GM23248 (cell line): ENCODE measurements around the gene ODC1. TPM values are rescaled to one million over a fixed set of nuclear protein-coding genes. Genes with fewer than 3 reads are reported as not detected.

Source experiments
- DNase-seq: peaks from one replicate; pipeline ENCODE4 v3.0.0-alpha.2; 2015
- H2AFZ ChIP-seq: fragments of 200-600 bp; sonication (generic); 2 replicates; pipeline ENCODE4 v1.6.1; 2016; ENCODE audit warnings: antibody characterized with exemption
- H3F3A ChIP-seq: fragments of 200-600 bp; sonication (generic); 2 replicates; pipeline ENCODE4 v1.6.1; 2016; ENCODE audit warnings: mild to moderate bottlenecking, antibody characterized with exemption, mixed run types; ENCODE audit not compliant: insufficient read depth
- H3K27ac ChIP-seq: fragments of 200-600 bp; sonication (generic); 2 replicates; pipeline ENCODE4 v1.5.1; 2016; ENCODE audit warnings: mild to moderate bottlenecking
- H3K27me3 ChIP-seq: fragments of 200-600 bp; sonication (generic); replicated peaks from 2 replicates; pipeline ENCODE4 v1.6.1; 2016; ENCODE audit warnings: mild to moderate bottlenecking; ENCODE audit not compliant: insufficient read depth
- H3K36me3 ChIP-seq: fragments of 200-600 bp; sonication (generic); 2 replicates; pipeline ENCODE4 v1.6.1; 2016; ENCODE audit warnings: low read depth, mild to moderate bottlenecking
- H3K4me1 ChIP-seq: fragments of 200-600 bp; sonication (generic); 2 replicates; pipeline ENCODE4 v1.6.1; 2016; ENCODE audit warnings: mild to moderate bottlenecking; ENCODE audit not compliant: insufficient read depth
- H3K4me2 ChIP-seq: fragments of 200-600 bp; sonication (generic); one replicate; pipeline ENCODE4 v1.6.1; 2016; ENCODE audit warnings: mild to moderate bottlenecking; ENCODE audit not compliant: unreplicated experiment
- H3K4me3 ChIP-seq: fragments of 200-600 bp; sonication (generic); 2 replicates; pipeline ENCODE4 v1.5.1; 2016; ENCODE audit warnings: mild to moderate bottlenecking
- H3K79me2 ChIP-seq: fragments of 200-600 bp; sonication (generic); 2 replicates; pipeline ENCODE4 v1.6.1; 2016; ENCODE audit warnings: mild to moderate bottlenecking; ENCODE audit not compliant: insufficient read depth
- H3K9ac ChIP-seq: fragments of 200-600 bp; sonication (generic); 2 replicates; pipeline ENCODE4 v1.6.1; 2016; ENCODE audit warnings: mild to moderate bottlenecking
- H3K9me2 ChIP-seq: fragments of 200-600 bp; sonication (generic); 2 replicates; pipeline ENCODE4 v1.6.1; 2016; ENCODE audit warnings: mixed run types, mild to moderate bottlenecking, moderate library complexity; ENCODE audit not compliant: insufficient read depth
- H3K9me3 ChIP-seq: fragments of 200-600 bp; sonication (generic); one replicate; pipeline ENCODE4 v1.6.1; 2017; ENCODE audit warnings: low read depth
- H4K20me1 ChIP-seq: fragments of 200-600 bp; sonication (generic); 2 replicates; pipeline ENCODE4 v1.6.0; 2016; ENCODE audit not compliant: insufficient read depth
- EZH2 ChIP-seq: fragments of 200-600 bp; sonication (generic); IDR thresholded peaks from 2 replicates; pipeline ENCODE4 v1.6.1; 2018; ENCODE audit warnings: antibody characterized with exemption, mild to moderate bottlenecking; ENCODE audit not compliant: insufficient read depth, poor library complexity, severe bottlenecking
- EZH2phosphoT487 ChIP-seq: fragments of 200-600 bp; sonication (generic); IDR thresholded peaks from 2 replicates; pipeline ENCODE4 v1.6.1; 2018; ENCODE audit warnings: antibody characterized with exemption, moderate library complexity, mild to moderate bottlenecking, low read depth; ENCODE audit not compliant: insufficient read depth
- WGBS, 2 experiments: methylation state at CpG; one replicate each; pipeline ENCODE4 v1.1.6; 2015 to 2017; ENCODE audit warnings: low lambda C conversion rate in 2 of 2, low coverage in 1 of 2; ENCODE audit errors: missing lambda C conversion rate in 2 of 2; 5-methylcytosine and 5-hydroxymethylcytosine counted together
- in situ Hi-C: fragments of 300-500 bp; cut with MboI; formaldehyde crosslinking; loops from 2 replicates; pipeline ENCODE4 v1.15.0; 2020
- polyA plus RNA-seq: library from polyadenylated mRNA; unstranded; fragments of >200 nt; fragmentation: Nextera tagmentation; extraction: Ambion mirVana; gene quantifications from 2 replicates; pipeline ENCODE4 v1.2.1, GENCODE V29; 2016
- total RNA-seq: library from RNA; depleted of rRNA; stranded (reverse); fragments of >200 nt; shearing (Covaris generic); gene quantifications from 2 replicates; pipeline ENCODE4 v1.2.3, GENCODE V29; 2014

ODC1 gene
- total and polyA plus RNA-seq, 2 experiments from 2014 or later: 58.3 to 106 TPM

DNA sequence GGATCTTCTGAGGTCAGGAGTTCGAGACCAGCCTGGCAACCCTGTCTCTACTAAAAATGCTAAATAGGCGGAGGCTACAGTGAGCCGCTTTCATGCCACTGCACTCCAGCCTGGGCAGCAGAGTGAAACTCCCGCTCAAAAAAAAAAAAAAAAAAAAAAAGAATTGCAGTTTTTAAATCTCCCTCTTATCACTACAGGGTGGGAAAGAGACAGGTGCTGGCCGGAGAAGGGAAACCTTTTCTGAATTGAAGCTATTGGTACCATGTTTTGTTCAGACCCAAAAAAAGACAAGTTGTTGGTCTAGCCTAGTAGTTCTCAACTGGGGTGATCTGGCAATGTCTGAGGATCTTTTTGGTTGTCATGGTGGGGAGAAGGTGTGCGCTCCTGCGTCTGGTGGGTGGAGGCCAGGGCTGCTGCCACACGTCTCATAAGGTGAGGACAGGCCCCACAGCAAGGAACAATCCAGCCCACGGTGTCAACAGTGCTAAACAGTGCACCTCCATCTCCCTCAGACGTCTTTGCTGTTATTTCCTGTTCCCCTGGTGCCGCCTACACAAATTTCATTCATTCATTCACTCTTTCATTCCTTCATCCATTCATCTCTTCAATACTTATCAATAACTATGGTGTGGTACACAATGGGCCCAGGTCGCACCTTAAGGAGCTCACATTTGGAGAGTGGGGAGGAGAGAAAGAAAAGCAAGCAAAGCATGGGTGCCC lies 28.8 kb upstream of the ODC1 start:
- no peak for DNase-seq
- Histone ChIP-seq H3K9ac (no peak overlapping the region), H3K9me3 (no peaks in the 10 kb centered on the region), H3K79me2 (no peaks in the 10 kb centered on the region), H3K4me1 (no peaks in the 10 kb centered on the region), H3K27me3 (0 out of 2 replicates have a peak, but pooled peaks cover 3% of the 10 kb centered on the region), H3F3A (no peaks in the 10 kb centered on the region), H3K4me2 (no peak overlapping the region), H3K9me2 (no peaks in the 10 kb centered on the region), H4K20me1 (no peaks in the 10 kb centered on the region), H3K4me3 (no peak overlapping the region), H2AFZ (no peak overlapping the region), H3K27ac (no peak overlapping the region), H3K36me3 (no peaks in the 10 kb centered on the region)
- in situ Hi-C loops: no loop called here
- no peak for TF ChIP-seq EZH2phosphoT487
- TF ChIP-seq EZH2: no peak
- whole genome bisulfite sequencing, 2 experiments: 85 to 89% methylated on average over 11 to 12 of the region's 12 CpGs

DNA sequence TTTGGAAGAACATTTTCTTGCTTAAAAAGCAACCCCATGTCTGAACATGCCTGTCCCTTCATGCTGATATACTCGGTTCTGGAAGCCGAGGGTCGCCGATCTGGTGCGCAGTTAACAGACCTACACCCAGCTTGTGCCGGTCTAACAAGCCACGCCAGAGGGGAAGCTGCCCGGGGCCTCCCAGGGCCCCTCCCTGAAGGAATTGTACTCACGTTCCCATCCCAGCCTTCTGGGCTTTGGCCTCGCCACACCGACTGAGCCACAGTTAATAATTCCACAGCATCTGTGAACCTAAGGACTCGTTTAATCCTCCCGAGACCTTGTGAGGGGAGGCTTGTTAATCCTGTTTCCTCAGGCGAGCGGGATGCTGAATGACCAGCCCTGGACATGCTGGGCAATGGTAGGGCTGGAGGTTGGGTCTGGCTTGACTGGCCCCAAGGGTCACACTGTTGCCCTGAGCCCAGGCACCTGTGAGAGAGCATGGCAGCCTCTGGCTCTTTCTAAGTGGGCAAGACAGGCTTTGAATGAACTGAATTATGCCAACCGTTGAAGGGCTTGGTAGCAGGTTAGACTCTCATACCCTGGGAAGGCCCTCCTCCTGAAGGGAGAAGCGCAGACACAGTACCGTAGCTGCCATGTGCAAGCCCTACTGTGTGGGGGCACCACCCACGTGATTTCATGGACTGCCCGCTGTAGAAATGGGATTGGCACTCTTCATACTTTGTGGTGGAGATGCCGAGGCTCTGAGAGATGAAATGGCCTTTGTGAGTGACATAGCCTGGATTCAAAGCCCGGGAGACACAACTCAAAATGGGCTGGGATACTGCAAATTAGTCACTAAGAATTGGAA lies 27.9 kb upstream of the ODC1 start:
- TF ChIP-seq EZH2phosphoT487 (no peak), EZH2 (no peak)
- H3K9me2 ChIP-seq: no peaks in the 10 kb centered on the region
- H4K20me1 ChIP-seq: no peaks in the 10 kb centered on the region
- no peak overlapping the region for H3K9ac ChIP-seq
- no peak overlapping the region for H3K4me2 ChIP-seq
- H2AFZ ChIP-seq: no peak overlapping the region
- H3F3A ChIP-seq: no peaks in the 10 kb centered on the region
- no peaks in the 10 kb centered on the region for H3K27me3 ChIP-seq
- DNase-seq: no peak
- H3K4me1 ChIP-seq: no peaks in the 10 kb centered on the region
- H3K27ac ChIP-seq: no peak overlapping the region
- H3K9me3 ChIP-seq: no peaks in the 10 kb centered on the region
- in situ Hi-C loops: no loop called here
- H3K36me3 ChIP-seq: no peaks in the 10 kb centered on the region
- no peaks in the 10 kb centered on the region for H3K79me2 ChIP-seq
- WGBS, 2 experiments: 77 to 83% methylated on average over 22 of the region's 22 CpGs
- no peak overlapping the region for H3K4me3 ChIP-seq

DNA sequence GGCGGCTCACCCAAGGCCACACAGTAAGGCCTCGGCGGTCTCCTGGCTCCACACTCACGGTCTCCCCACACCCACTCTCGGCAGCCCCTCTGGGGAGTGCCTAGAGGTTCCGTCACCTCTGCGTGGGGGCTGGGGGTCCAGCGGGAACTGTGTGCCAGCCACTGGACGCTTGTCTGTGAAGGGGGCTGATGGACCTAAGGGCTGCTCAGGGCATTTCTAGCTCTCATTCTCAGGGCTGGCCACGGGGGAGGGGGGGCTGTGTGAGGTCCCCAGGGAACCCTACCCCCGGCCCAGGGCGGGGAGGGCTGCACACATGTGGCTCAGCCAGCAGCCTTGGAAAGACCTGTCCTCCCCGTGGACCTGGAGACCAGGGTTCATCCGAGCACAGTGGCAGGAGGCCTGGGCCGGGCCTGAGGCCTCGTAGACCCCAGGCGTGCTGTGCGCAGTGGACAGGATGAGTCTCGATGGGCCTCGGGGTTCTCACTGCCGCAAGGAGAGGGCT lies 27.1 kb upstream of the ODC1 start:
- Histone ChIP-seq H4K20me1 (no peaks in the 10 kb centered on the region), H3K27me3 (no peaks in the 10 kb centered on the region), H3K36me3 (no peaks in the 10 kb centered on the region), H3K9me3 (no peaks in the 10 kb centered on the region), H3K9ac (no peak overlapping the region), H3F3A (no peaks in the 10 kb centered on the region), H3K9me2 (no peaks in the 10 kb centered on the region), H3K4me3 (no peak overlapping the region), H3K79me2 (no peaks in the 10 kb centered on the region), H3K4me2 (no peak overlapping the region), H2AFZ (no peak overlapping the region), H3K4me1 (no peaks in the 10 kb centered on the region), H3K27ac (no peak overlapping the region)
- TF ChIP-seq EZH2: no peak
- no peak for TF ChIP-seq EZH2phosphoT487
- in situ Hi-C loops: no loop called here
- WGBS, 2 experiments: 77% methylated on average over 19 to 21 of the region's 21 CpGs
- DNase-seq: no peak

DNA sequence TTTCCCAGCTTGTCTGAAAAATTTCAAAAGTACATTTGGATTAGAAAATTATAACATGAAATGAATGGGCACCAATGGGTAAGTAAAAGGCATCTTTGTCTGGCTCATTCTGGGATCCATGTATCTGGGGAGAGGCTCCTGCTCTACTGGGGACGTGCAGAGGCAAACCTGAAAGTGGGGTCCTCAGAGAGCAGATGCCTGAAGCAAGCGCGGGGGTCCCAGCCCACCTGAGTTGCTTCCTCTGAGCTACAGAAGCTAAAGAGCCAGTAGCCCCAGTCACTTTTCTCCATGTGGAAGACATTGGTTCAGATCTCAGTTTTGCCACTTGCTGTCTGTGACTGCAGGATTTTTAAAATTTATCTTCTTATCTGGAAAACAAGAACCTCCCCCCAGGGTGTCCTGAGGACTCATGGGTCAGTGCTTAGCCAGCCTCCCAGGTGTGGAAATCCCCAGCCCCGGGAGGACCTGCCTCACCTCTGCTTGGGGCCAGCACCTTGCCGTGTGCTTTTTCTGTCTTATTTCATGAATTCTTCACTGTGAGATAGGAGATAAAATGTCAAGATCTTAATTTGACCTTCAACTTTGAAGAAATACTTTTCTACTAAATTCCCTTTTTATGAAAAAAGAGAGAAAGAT lies 25.1 kb upstream of the ODC1 start:
- DNase-seq: no peak
- H3K4me3 ChIP-seq: no peak overlapping the region
- H3K9me2 ChIP-seq: no peaks in the 10 kb centered on the region
- H3K4me2 ChIP-seq: no peak overlapping the region
- no peaks in the 10 kb centered on the region for H3K4me1 ChIP-seq
- no peaks in the 10 kb centered on the region for H3F3A ChIP-seq
- H3K79me2 ChIP-seq: no peaks in the 10 kb centered on the region
- no peaks in the 10 kb centered on the region for H3K36me3 ChIP-seq
- no peak overlapping the region for H3K27ac ChIP-seq
- H4K20me1 ChIP-seq: no peaks in the 10 kb centered on the region
- in situ Hi-C loops: no loop called here
- H3K27me3 ChIP-seq: peaks cover 3% of the 10 kb centered on the region; the same call in 1 of the 2 replicates
- WGBS, 2 experiments: 51 to 62% methylated on average over 5 of the region's 5 CpGs
- H3K9me3 ChIP-seq: no peaks in the 10 kb centered on the region
- H3K9ac ChIP-seq: no peak overlapping the region
- TF ChIP-seq EZH2: no peak
- H2AFZ ChIP-seq: no peak overlapping the region
